GM21723 (cell line): ENCODE results near the gene NCDN.

Experiments
- ATAC-seq: cut with Tn5 transposase; IDR thresholded peaks from one replicate; pipeline ENCODE4 v1.9.1; 2021; ENCODE audit warnings: mild to moderate bottlenecking, moderate library complexity; ENCODE audit not compliant: unreplicated experiment

NCDN gene

DNA sequence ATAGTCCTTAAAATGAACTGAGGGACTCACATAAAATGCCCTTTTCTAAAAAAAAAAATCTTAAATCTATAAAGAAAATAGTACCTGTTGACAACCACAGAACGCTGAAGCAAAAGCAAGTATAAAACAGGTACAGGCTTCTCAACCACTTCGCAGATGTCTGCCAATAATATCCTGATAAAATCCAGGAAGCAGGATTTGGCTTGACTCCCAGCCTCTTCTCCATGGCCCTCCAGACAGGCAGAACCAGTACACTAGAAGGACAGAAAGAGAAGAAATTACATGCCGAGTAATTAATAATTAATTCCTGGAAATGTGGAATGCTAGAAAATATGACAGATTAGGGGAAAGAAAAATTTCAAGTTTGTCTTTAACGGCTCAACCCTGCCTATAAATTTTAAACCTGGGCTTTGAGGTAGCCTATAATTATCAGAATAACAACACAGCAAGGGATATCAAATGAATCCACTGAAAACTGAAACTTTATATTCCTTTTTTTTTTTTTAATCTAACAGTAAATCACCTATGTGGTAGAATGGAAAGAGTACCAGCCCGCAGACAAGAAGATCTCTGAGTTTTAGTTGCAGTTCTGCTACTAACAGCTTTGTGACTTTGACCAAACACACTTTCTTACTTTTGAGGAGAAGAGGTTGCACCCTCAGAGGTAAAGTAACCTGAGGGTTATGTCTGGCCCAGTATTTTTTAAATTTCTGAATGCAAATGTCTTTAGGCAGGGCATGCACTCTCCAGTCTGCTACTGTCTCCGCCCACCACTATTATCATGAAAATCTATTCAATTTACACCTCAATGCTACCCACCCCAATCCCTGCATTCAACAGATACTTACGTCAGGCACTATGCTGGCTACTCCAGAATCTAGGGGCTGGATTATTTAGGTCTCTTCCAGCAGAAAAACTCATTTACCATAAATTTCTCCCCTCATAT lies 3.1 kb upstream of the NCDN start:
- ATAC-seq: no peak

DNA sequence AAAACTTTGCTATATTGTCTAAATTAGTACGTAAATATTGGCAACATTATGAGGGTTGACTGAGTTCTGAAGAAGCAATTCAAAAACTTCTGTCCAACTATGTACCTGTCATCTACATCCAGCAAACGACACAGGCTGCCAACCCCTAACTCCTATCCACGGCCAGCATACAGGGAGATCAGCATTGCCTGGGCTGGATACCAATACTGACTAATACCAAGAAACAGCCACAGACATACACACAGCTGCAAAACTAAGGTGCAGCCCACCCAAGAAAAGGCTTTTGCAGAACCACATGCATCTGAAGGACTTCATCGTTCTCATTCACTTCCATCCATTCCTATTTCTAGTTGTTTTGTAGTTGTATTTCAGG lies 2.4 kb upstream of the NCDN start:
- ATAC-seq: no peak

DNA sequence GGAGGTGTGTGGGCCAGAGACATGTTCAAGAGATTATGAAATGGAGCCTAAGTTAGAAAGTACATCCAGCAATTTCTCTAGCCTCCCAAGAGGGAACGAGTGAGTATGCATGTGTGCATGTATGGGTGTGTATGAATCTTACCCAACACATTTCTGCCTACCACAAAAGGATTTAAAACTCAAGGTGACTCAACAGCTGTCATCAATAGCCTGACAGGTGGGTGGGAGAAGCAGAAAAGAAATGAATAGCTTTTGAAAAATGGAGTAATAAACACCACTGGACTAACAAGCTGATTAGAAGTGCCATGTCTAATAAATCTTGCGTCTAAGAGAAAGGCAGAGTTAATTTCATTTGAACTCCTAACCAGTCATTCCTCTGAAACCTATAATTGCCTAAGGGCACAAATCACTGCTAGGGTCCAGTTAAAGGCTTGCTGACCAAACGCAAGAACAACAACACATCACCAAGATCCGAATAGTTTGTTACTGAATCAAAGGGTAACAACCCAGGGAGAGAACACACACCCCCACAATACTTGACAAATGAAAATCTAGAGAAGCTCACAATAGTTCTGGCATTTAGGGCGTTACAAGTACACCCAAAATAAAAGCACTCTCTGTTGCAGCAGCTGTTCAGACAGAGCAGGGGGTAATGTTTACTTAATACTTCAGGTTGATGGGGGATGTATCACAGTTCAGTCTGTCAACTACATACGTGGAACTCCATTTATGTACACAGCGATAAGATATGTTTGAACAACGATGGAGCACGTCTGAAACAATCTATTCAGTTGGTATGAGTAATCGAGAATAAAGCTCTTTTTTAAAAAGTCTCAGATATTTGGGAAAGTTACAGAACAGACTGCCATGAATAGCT lies 1.8 kb upstream of the NCDN start:
- no peak for ATAC-seq

DNA sequence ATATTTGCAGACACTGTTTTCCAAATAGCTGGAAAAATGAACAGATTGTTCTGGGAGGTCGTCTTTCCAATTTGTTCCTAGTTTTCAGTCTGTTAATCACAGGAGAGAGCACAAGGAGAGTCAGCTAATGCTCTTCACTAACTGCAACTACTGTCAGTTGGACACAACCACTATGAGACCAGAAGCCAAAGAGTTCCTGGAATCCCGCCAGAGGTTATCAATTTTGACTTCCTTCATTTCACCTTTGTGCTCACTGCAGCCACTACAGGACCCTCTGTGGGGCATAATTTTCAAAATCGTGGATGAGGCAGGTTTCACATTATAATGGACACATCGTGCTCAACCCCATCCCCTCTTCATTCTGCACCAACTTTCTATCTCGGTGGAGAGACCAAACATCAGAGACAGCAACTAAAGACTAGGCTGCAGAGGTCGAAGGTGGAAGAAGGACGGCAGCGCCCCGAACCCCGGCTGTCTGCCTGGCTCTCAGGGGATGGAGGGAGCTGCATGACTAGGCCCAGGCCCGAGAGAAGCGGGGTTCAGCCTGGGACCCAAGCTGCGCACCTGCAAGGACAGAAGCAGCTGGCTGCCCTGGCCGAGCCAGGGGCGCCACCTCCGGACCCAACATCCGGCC lies 998 bp upstream of the NCDN start:
- no peak for ATAC-seq

DNA sequence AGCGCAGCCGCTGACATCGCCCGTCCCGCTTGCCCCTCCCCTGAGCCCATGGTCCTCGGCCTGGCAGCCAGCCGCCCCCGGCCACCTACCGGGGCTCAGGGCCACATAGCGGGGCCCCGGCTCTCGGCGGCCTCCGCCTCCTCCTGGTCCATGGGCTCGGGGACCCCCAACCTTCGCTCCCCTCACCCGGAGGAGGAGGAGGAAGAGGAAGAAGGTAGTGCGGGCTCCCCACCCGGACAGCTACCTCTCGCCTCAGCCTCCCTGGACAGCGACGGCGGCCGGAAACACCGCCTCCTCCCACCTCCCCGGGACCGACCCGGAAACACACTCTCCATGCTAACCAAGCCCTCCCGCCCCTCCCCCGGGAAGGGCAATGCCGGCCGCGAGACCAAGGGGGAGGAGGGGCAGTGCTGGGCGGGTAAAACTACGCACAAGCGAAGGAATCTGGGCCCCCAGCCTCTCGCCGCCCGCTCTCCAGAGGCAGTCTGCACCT lies 435 bp upstream of the NCDN start, which contains the start of gene KIAA0319L:
KIAA0319L (minus strand) TSS at position 286 of the 493 bp plus-strand sequence. CDS start 2,912 bp downstream, outside the sequence.
- ATAC-seq: peak; percentile 79

DNA sequence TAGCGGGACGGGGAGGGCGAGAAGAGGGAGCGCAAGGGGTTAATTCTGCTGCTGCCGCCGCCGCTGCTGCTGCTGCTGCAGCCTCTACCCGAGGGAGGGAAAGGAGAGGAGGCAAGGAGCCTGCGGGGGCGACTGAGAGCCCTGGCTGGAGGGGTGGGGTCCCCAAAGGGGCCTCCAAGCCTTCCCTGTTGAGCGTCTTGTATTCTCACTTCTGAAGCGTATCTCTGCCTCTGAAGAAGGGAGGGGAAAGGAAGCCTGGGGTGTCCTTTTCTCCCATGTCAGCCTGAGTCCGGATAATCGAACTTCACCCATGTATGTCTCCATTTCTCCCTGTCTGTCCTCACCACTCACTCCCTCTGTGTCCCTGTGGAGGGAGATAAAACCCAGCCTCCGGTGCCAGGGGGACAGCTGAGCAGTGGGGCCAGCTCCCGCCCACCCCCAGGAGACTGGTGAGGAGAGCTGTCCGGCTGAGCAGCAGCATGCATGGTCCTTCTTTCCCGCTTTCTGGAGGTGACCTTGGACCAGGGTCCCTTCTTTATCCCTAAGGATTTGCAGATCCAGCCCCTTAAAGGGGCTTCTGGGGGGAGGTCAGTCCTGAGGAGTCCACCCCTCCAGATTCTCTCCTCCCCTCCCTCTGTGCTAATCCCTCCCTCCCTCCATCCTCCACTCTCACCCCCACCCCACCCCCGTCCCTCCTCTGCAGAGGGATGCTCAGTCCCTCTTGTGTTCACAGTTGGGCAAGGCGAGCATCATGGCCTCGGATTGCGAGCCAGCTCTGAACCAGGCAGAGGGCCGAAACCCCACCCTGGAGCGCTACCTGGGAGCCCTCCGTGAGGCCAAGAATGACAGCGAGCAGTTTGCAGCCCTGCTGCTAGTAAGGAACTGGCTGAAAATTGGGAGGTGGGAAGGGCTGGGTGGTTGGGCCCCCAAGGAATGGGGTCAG lies 1.0 kb downstream of the NCDN start:
- no peak for ATAC-seq

DNA sequence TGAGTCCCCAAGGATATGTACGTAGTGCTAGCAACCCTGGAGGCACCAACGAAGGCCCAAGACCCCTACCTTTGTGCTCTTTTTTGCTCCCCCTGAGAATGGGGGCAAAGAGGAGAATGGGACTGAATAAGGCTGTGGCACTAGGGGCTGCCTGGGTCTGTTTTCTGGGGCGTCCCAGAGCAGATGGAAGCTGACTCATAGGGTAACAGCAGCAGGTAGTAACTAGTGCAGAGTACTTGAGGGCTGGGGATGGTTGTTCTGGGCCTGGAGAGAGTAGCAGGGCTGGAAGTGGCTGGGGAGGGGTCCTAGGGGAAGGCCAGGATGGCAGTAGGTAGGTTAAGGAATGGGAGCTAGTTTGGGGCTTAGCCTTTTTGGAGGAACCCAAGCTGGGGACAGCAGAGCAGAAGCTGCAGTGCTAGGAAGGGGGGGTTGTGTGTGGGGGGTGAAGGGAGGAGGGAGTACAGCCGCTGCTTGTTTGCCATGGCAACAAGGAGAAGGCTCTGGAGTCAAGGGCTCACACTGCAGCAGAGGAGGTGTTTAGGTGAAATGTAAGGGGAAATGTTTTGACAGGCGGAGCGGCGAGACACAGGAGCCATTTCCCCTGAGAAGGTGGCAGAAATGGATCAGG lies 1.8 kb downstream of the NCDN start:
- ATAC-seq: no peak

DNA sequence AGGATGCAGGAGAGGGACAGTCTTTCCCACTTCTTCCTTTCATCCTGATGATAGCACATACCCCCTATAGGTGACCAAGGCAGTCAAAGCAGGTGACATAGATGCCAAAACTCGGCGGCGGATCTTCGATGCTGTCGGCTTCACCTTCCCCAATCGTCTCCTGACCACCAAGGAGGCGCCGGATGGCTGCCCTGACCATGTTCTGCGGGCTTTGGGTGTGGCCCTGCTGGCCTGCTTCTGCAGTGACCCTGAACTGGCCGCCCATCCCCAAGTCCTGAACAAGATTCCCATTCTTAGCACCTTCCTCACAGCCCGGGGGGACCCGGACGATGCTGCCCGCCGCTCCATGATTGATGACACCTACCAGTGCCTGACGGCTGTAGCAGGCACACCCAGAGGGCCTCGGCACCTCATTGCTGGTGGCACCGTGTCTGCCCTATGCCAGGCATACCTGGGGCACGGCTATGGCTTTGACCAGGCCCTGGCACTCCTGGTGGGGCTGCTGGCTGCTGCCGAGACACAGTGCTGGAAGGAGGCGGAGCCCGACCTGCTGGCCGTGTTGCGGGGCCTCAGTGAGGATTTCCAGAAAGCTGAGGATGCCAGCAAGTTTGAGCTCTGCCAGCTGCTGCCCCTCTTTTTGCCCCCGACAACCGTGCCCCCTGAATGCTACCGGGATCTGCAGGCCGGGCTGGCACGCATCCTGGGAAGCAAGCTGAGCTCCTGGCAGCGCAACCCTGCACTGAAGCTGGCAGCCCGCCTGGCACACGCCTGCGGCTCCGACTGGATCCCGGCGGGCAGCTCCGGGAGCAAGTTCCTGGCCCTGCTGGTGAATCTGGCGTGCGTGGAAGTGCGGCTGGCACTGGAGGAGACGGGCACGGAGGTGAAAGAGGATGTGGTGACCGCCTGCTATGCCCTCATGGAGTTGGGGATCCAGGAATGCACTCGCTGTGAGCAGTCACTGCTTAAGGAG lies 2.9 kb downstream of the NCDN start:
- no peak for ATAC-seq

DNA sequence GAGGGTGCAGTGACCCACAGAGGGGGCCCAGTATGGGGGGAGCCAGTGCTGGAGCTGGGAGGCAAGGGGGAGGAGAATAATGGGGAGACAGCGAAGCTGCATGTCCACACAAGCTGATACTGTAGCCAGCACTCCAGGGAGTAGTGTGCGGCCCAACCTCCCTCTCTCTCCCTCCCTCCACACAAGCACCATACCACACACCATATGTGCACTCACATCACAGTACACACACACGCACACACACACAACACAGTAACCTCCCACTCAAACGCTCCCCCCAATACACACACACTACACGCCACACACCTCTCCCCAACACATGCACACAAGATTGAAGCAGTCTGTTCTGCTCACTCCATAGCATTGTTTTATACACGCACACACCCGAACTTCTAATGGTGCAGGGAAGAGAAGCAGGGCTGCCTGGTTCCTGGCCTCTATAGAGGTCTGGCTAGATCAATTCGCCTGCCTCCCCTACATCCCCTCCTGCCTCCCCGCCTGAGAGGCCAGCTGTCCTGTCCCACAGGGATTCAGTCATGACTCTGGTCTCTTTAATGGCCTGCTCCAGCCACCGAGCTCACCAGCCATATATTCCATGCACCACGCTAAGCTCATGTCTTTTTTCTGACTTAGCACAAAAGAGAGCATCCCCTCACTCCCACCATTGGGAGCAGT lies 3.8 kb downstream of the NCDN start:
- no peak for ATAC-seq

DNA sequence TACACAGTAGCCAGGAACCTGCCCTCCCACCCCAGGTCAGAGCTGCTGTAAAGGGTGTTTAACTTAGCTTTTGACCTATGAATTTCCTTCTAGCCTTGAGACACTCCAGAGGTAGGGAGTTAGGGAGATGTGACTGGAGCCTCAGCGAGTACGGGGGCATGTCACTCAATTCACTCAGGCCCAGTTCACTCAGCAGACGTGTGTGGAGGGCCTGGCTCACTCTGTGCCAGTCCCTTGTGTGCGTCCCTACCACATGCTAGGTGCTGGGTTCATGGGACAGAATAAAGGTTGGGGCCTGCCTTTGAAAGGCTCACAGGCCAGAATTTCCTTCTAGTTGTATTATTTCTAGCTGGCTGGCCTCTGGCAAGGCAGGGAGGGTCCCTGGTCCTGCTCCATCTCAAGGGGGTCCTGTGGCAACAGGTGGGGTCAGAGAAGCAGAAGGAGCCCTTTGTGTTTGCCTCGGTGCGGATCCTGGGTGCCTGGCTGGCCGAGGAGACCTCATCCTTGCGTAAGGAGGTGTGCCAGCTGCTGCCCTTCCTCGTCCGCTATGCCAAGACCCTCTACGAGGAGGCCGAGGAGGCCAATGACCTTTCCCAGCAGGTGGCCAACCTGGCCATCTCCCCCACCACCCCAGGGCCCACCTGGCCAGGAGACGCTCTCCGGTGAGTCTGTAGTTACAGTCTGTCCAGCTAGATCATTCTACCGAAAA lies 4.5 kb downstream of the NCDN start:
- no peak for ATAC-seq

DNA sequence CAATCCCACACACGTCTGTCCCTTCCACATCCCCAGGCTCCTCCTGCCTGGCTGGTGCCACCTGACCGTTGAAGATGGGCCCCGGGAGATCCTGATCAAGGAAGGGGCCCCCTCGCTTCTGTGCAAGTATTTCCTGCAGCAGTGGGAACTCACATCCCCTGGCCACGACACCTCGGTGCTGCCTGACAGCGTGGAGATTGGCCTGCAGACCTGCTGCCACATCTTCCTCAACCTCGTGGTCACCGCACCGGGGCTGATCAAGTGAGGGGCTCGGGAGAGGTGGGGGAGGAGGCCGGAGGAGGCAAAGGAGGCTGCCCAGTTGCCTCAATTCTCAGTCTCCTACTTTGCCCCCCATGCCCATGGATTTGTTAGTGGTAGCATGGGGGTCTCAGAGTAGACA lies 5.6 kb downstream of the NCDN start:
- ATAC-seq: no peak

DNA sequence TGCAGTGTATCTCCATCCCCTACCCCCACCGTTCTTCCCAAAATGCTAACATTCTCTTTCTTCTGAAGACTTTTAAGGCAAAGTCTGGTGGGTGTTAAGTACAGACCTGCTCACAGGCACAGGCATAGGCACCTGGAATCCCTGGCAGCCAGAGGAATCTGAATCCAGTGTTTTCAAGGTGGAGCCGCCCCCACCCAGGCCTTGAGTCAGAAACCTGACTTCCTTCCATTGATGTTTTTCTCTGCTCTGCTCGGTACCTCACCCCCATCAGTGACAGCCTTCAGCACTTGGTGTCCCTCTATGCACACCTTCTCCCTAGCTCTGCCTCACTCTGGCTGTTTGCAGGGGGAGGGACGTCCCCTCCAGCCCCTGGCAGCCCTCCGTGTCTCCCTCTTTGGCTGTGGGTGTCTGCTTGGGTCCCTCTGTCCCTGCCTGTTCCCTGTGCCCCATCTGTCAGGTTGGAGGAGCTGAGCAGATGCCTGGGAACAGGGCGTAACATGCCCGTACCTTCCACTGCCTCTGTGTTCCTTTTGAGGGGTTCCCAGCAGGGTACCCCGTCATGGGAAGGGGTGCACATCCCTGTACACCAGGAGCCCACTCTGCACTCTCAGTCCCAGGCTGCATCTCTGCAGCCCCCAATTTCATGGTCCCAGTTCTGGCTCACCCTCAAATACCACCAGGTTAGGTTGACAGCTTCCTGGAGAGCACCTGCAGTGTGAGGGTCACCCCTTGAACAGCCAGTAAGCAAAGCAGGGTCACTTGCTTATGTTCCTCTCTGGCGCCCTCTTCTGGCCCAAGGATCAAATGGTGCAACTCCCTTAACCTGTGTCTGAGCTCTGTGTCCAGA lies 6.7 kb downstream of the NCDN start:
- ATAC-seq: no peak

DNA sequence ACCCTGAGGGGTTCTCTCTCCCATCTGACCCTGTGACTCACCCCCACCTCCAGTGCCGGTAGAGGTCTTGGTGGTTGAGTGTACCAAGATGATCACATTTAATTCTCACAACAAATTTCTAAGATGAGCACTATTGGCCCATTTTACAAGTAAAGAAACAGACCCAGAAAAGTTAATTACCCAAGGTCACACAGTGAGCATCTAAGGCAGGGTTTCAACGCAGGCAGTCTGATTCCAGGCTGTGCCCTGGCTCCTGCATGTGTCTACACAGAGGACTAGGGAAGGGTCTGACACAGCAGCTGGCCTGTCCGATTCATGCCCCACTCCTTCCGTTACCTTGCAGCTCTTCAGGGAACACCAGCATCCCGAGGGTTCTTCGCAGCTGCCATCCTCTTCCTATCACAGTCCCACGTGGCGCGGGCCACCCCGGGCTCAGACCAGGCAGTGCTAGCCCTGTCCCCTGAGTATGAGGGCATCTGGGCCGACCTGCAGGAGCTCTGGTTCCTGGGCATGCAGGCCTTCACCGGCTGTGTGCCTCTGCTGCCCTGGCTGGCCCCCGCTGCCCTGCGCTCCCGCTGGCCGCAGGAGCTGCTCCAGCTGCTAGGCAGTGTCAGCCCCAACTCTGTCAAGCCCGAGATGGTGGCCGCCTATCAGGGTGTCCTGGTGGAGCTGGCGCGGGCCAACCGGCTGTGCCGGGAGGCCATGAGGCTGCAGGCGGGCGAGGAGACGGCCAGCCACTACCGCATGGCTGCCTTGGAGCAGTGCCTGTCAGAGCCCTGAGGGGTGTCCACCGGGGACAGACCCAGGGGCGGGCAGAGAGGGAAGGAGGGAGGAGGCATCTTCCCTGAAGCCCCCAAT lies 7.5 kb downstream of the NCDN start:
- ATAC-seq: no peak

DNA sequence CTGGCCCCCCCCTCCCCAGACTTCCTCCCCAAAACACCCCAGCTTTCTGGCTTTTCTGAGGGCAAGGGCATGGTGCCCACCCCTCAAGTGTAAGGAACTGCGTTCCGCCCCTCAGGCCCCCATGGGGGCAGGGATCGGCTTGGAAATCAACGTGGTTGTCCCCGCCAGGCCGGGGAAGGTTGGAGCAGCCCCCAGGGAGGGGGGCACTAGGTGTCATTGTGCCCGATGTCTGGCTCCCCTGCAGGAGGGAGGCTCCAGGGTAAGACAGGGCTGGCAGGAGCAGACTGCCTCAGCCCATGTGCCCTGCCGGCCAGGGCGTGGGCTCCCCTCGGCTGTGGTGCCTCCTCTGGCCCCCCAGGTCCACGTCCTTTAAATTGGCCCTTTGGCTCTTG lies 8.1 kb downstream of the NCDN start:
- ATAC-seq: no peak

DNA sequence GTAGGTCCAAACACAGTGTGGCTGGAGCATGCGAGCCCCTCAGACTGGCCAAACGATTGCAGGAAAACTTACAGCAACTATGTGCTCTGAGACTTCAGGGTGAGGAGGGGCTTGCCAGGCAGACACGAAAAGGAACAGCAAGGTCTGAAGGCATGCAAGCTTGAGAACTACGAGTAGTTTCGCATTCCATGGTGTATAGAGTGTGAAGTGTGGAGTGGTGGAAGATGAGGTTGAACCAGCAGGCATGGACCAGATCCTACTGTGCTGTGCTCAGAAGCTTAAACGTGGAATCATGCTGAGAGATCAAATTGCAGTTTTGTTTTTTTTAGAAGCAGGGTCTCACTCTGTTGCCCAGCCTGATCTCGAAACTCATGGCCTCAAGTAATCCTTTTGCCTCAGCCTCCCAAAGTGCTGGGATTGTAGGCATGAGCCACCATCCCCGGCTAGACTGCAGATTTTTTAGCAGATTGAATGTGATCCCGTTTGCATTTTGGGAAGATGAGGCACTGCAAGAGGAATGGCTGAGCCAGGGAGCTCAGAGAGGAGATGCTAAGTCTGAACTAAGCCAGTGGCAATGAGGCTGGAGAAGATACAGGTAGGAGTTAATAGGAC lies 10.5 kb downstream of the NCDN start:
- ATAC-seq: no peak
